Measurements from ENCODE around the gene TENT5A. TPM values are rescaled to one million over a fixed set of nuclear protein-coding genes. Genes with fewer than 3 reads are reported as not detected.

TENT5A gene
- total RNA-seq, 6 experiments from 2014 or later = 7.7 to 16.9 (median 9.1) TPM

DNA sequence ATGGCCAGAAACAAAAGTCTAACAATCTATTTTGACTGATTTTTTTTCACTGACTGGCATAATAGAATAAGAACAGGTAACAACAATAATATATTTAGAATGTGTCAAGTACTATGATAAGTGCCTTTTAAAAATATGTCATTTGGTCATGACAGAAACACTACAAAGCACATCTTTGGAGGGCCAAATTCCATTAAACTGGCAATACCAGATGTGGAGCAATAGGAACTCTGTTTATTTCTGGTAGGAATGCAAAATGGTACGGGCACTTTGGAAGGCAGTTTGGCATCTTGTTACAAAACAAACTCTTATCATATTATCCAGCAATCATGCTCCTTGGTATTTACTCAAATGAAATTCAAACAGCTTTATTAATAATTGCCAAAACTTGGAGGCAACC is 39.3 kb downstream of the TENT5A start:
- ATAC-seq (no peak), DNase-seq (no peak)
- TF ChIP-seq, protein P1, sequence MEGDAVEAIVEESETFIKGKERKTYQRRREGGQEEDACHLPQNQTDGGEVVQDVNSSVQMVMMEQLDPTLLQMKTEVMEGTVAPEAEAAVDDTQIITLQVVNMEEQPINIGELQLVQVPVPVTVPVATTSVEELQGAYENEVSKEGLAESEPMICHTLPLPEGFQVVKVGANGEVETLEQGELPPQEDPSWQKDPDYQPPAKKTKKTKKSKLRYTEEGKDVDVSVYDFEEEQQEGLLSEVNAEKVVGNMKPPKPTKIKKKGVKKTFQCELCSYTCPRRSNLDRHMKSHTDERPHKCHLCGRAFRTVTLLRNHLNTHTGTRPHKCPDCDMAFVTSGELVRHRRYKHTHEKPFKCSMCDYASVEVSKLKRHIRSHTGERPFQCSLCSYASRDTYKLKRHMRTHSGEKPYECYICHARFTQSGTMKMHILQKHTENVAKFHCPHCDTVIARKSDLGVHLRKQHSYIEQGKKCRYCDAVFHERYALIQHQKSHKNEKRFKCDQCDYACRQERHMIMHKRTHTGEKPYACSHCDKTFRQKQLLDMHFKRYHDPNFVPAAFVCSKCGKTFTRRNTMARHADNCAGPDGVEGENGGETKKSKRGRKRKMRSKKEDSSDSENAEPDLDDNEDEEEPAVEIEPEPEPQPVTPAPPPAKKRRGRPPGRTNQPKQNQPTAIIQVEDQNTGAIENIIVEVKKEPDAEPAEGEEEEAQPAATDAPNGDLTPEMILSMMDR (IDR thresholded peaks at IDR 0.05) = no peak
- no peak for TF ChIP-seq POLR2A (IDR thresholded peaks at IDR 0.05)
- Histone ChIP-seq H3K9me3 (no peaks in the 10 kb centered on the region), H3K27me3 (no peaks in the 10 kb centered on the region), H3K27ac (no peak overlapping the region), H3K4me3 (no peak overlapping the region), H3K36me3 (no peaks in the 10 kb centered on the region), H3K4me1 (no peaks in the 10 kb centered on the region)
- WGBS (ENCODE audit: insufficient coverage, low coverage, low lambda C conversion rate, missing lambda C conversion rate) = 36% methylated on average over 1 of the region's 1 CpG
- intact Hi-C loops (cut with DNase I) = no loop called here

DNA sequence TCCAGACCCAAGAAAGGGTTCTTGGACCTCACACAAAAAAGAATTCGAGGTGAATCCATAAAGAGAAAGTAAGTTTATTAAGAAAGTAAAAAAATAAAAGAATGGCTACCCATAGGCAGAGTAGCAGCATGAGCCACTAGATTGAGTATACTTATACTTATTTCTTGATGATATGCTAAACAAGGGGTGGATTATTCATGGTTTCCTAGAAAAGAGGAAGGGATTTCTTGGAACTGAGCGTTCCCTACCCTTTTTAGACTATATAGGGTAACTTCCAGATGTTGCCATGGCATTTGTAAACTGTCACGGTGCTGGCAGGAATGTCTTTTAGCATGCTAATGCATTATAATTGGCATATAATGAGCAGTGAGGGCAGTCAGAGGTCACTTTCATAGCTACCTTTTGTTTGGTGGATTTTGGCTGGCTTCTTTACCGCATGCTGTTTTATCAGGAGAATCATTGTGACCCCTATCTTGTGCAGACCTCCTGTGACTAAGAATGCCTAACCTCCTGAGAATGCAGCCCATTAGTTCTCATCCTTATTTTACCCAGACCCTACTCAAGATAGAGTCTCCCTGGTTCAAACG is 44.3 kb downstream of the TENT5A start:
- Histone ChIP-seq H3K27ac (no peak overlapping the region), H3K9me3 (no peaks in the 10 kb centered on the region), H3K36me3 (no peaks in the 10 kb centered on the region), H3K27me3 (no peaks in the 10 kb centered on the region), H3K4me1 (no peaks in the 10 kb centered on the region), H3K4me3 (no peak overlapping the region)
- ATAC-seq = no peak
- TF ChIP-seq POLR2A (IDR thresholded peaks at IDR 0.05) = no peak
- TF ChIP-seq, protein P1 (IDR thresholded peaks at IDR 0.05) = no peak
- intact Hi-C loops (cut with DNase I) = no loop called here
- no peak for DNase-seq
- WGBS (ENCODE audit: insufficient coverage, low coverage, low lambda C conversion rate, missing lambda C conversion rate) = 56% methylated on average over 4 of the region's 5 CpGs

DNA sequence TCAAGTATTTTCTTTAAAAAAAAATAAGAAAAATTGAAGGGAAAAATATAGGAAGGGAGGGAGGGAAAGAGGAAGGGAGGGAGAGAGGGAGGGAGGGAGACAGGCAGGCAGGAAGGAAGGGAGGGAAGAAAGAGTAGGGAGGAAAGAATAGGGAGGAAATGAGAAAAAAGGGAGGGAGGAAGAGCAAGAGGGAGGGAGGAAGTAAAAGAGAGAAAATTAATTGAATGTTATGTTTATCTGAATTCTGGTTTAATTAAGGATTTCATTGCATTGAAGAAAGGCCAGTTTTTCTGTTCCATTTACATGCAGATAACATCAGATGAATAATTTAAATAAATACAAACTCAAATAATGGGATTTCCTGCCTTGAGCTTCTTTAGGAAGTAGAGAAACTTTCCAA is 47.8 kb downstream of the TENT5A start:
- Histone ChIP-seq H3K27me3 (no peaks in the 10 kb centered on the region), H3K4me3 (no peak overlapping the region), H3K9me3 (no peaks in the 10 kb centered on the region), H3K4me1 (peaks cover 0 to 10% (median 1%) of the 10 kb centered on the region in 4 donors), H3K27ac (no peak overlapping the region), H3K36me3 (no peaks in the 10 kb centered on the region)
- ATAC-seq (no peak), DNase-seq (no peak)
- TF ChIP-seq, protein P1 (IDR thresholded peaks at IDR 0.05) = no peak
- no peak for TF ChIP-seq POLR2A (IDR thresholded peaks at IDR 0.05)
- intact Hi-C loops (cut with DNase I) = no loop called here

DNA sequence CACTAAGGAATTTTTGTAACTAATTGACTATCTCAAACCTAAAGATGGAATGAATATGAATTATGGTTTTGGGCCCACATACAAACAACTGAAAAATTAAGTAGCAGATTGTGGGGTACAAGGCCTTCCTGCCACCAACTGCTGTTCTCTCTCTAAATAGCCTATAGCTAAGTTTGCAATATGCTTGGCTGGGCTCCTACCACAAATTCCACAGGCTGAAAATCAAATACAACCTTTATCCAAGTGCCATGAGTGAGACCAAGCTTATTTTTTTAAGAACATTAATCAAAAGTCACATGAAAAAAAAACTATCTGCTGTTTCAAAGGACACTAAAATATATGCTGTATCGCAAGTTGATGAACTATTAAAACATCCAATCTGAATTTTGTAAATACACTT is 52.1 kb downstream of the TENT5A start:
- Histone ChIP-seq H3K4me1 (peaks cover 0 to 10% (median 6%) of the 10 kb centered on the region in 4 donors), H3K9me3 (no peaks in the 10 kb centered on the region), H3K27ac (no peak overlapping the region), H3K27me3 (no peaks in the 10 kb centered on the region), H3K4me3 (no peak overlapping the region), H3K36me3 (no peaks in the 10 kb centered on the region)
- DNase-seq (no peak), ATAC-seq (peak; percentile 43 to 59 (median 54))
- 26% methylated on average over 1 of the region's 1 CpG for WGBS (ENCODE audit: insufficient coverage, low coverage, low lambda C conversion rate, missing lambda C conversion rate)
- no peak for TF ChIP-seq POLR2A (IDR thresholded peaks at IDR 0.05)
- TF ChIP-seq, protein P1 (IDR thresholded peaks at IDR 0.05) = no peak
- intact Hi-C loops (cut with DNase I) = no loop called here

DNA sequence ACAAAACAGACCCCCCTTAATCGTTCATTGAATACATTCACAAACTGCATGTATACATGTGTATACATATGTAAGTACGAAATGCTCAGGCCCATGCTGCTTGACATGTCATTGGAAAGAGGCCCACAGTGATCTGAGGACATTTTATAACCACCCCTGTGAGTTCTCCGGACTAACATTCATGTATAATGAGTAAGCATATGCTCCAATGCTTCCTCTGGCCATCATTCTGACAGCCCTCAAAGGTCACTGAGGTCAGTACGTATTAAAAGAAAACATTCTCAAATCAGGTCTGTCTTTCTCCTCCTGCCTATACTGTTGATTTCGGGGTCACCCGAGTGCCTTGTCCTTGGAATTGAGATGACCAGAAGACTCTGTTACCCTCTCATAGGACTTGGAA is 54.9 kb downstream of the TENT5A start:
- H3K27me3 ChIP-seq = no peaks in the 10 kb centered on the region
- H3K36me3 ChIP-seq = no peaks in the 10 kb centered on the region
- intact Hi-C loops (cut with DNase I) = no loop called here
- no peaks in the 10 kb centered on the region for H3K9me3 ChIP-seq
- H3K4me3 ChIP-seq = no peak overlapping the region
- no peak for DNase-seq
- TF ChIP-seq, protein P1 (IDR thresholded peaks at IDR 0.05) = no peak
- TF ChIP-seq POLR2A (IDR thresholded peaks at IDR 0.05) = no peak
- H3K27ac ChIP-seq = no peak overlapping the region
- 69% methylated on average over 6 of the region's 6 CpGs for WGBS (ENCODE audit: insufficient coverage, low coverage, low lambda C conversion rate, missing lambda C conversion rate)
- H3K4me1 ChIP-seq = peaks cover 0 to 10% (median 6%) of the 10 kb centered on the region in 4 donors
- peak in 1 of 4 donors; percentile 18 for ATAC-seq
